K562 (cell line): ENCODE measurements around the gene RBM18. TPM values are rescaled to one million over a fixed set of nuclear protein-coding genes. Genes with fewer than 3 reads are reported as not detected.

Experiments used
- ATF6 ChIP-seq: sonication (generic); formaldehyde crosslinking; IDR thresholded peaks from 2 replicates; pipeline ENCODE4 v1.4.0; 2020; ENCODE audit warnings: mild to moderate bottlenecking, missing genetic modification reagents
- CHD2 ChIP-seq: IDR thresholded peaks from 2 replicates; pipeline ENCODE4 v1.6.1; 2011; ENCODE audit warnings: low read depth, low read length
- FOXA1 ChIP-seq: fragments of 450-650 bp; IDR thresholded peaks from 2 replicates; pipeline ENCODE4 v1.6.1; 2016; ENCODE audit warnings: mild to moderate bottlenecking, borderline replicate concordance
- FOXM1 ChIP-seq, 2 experiments: fragments of 450-650 bp in 1 of 2; sonication (generic) in 1 of 2; formaldehyde crosslinking in 1 of 2; IDR thresholded peaks; 2 replicates each; pipeline versions ENCODE4 v1.6.1 to v1.9.0; 2017 to 2022; ENCODE audit warnings: low read depth in 2 of 2, mild to moderate bottlenecking in 2 of 2, missing genetic modification reagents in 1 of 2, moderate library complexity in 1 of 2
- NCOA1 ChIP-seq: fragments of 450-650 bp; IDR thresholded peaks from 2 replicates; pipeline ENCODE4 v1.6.1; 2016; ENCODE audit warnings: low read depth
- NFYB ChIP-seq: IDR thresholded peaks from 2 replicates; pipeline ENCODE4 v1.6.1; 2011; ENCODE audit warnings: mild to moderate bottlenecking, moderate library complexity; ENCODE audit not compliant: insufficient read length; ENCODE audit errors: extremely low read depth
- SMC3 ChIP-seq: conservative IDR thresholded peaks from 2 replicates; pipeline ENCODE4 v1.6.1; 2011; ENCODE audit warnings: low read depth, low read length, improper control_type of control experiment; ENCODE audit not compliant: insufficient read depth
- TAL1 ChIP-seq: fragments of 450-650 bp; IDR thresholded peaks from 2 replicates; pipeline ENCODE4 v1.6.1; 2016; ENCODE audit warnings: mild to moderate bottlenecking
- THRB ChIP-seq: fragments of 450-650 bp; formaldehyde crosslinking; conservative IDR thresholded peaks from 2 replicates; pipeline ENCODE4 v1.4.0; 2022; ENCODE audit warnings: mild to moderate bottlenecking, missing genetic modification characterization
- ZBTB33 ChIP-seq: sonication (generic); formaldehyde crosslinking; IDR thresholded peaks from 2 replicates; pipeline ENCODE4 v1.8.1; 2023; ENCODE audit warnings: mild to moderate bottlenecking, missing genetic modification reagents
- ZNF133 ChIP-seq: fragments of 250-450 bp; sonication (Bioruptor Pico); IDR thresholded peaks from 2 replicates; pipeline ENCODE4 v1.4.0; 2020; ENCODE audit warnings: mild to moderate bottlenecking
- ZNF140 ChIP-seq: fragments of 250-450 bp; sonication (Bioruptor Pico); IDR thresholded peaks from 2 replicates; pipeline ENCODE4 v1.8.0; 2021; ENCODE audit warnings: moderate library complexity, mild to moderate bottlenecking, inconsistent platforms
- ZNF184 ChIP-seq: sonication (generic); formaldehyde crosslinking; IDR thresholded peaks from 2 replicates; pipeline ENCODE4 v1.5.0; 2020; ENCODE audit warnings: missing genetic modification reagents
- ZNF282 ChIP-seq: sonication (generic); formaldehyde crosslinking; IDR thresholded peaks from 2 replicates; pipeline ENCODE4 v1.8.1; 2023; ENCODE audit warnings: missing genetic modification reagents
- ZNF395 ChIP-seq: fragments of 200-800 bp; sonication (Bioruptor generic); IDR thresholded peaks from 2 replicates; pipeline ENCODE4 v1.6.1; 2017; ENCODE audit warnings: missing genetic modification characterization, missing compliant biosample characterization
- ZNF695 ChIP-seq: fragments of 450-650 bp; formaldehyde crosslinking; IDR thresholded peaks from 2 replicates; pipeline ENCODE4 v1.4.0; 2020; ENCODE audit warnings: mild to moderate bottlenecking, moderate library complexity
- polyA plus RNA-seq, 8 experiments: library from polyadenylated mRNA; depleted of rRNA in 4 of 8; stranded (reverse) in 5 of 8; unstranded in 3 of 8; fragments of >200 nt; fragmentation: Nextera tagmentation in 2 of 8; fragmentation: Illumina TruSeq in 1 of 8; extraction: Ambion mirVana in 2 of 8; extraction: Trizol in 1 of 8; gene quantifications; 2 replicates each; pipeline versions ENCODE4 v1.2.1 to v1.2.3, GENCODE V29; 2011 to 2014; ENCODE audit warnings: inconsistent platforms in 1 of 8, missing spikeins in 1 of 8
- total RNA-seq, 7 experiments: library from RNA; depleted of rRNA in 6 of 7; stranded (reverse); fragments of >200 nt in 6 of 7; fragmentation: Illumina TruSeq in 2 of 7; extraction: Trizol in 2 of 7; gene quantifications; 2 replicates each; pipeline versions ENCODE4 v1.2.1 to v1.2.3, GENCODE V29; 2011 to 2021; ENCODE audit warnings: low replicate concordance in 1 of 7

Gene RBM18
- total and polyA plus RNA-seq, 9 of the 15 experiments (the other 6 are each of a cell fraction or from before 2014, with no cell fraction given), result 7.9 to 86.3 (median 34.0) TPM

- no peak for TF ChIP-seq ZBTB33
- TF ChIP-seq FOXM1 (IDR thresholded peaks at IDR 0.05; ENCODE audit: low read depth), result no peak
- peak; percentile 97 for TF ChIP-seq FOXM1 (CRISPR knock-in tag; IDR thresholded peaks at IDR 0.05; ENCODE audit: low read depth)
- TF ChIP-seq ZNF184 (CRISPR knock-in tag), result no peak
- no peak for TF ChIP-seq ZNF133 (CRISPR knock-in tag)
- TF ChIP-seq CHD2, result no peak
- TF ChIP-seq NFYB, result peak; percentile 2
- TF ChIP-seq ATF6, result no peak; the same call in none of the 2 replicates
- no peak for TF ChIP-seq THRB (CRISPR knock-in tag)
- TF ChIP-seq ZNF395 (CRISPR knock-in tag), result no peak; the same call in 1 of the 2 replicates
- TF ChIP-seq SMC3, result no peak
- no peak; the same call in 1 of the 2 replicates for TF ChIP-seq TAL1
- TF ChIP-seq ZNF695, result no peak
- TF ChIP-seq ZNF282, result no peak; the same call in 1 of the 2 replicates
- no peak for TF ChIP-seq FOXA1
- TF ChIP-seq ZNF140, result no peak
- no peak for TF ChIP-seq NCOA1
These were observed at the start of gene RBM18, which contains the start of gene MRRF (continued) for GRCh38 chr9:122264360-122265148.
